DMS79 treated with DMSO at 0.1 percent for 48 hours (cell line): ENCODE measurements around the gene THAP6.
A peak's percentile ranks its signal among the peaks of the same experiment; 100 is the strongest.
"Not testable (repeated sequence)": the region's sequence is repeated elsewhere in the genome, so short reads cannot be mapped to it uniquely, and the experiment has no call there.

Experiments
- DNase-seq: peaks from one replicate; lab custom pipeline; 2025; lab: John Stamatoyannopoulos, UW

Gene THAP6

DNA sequence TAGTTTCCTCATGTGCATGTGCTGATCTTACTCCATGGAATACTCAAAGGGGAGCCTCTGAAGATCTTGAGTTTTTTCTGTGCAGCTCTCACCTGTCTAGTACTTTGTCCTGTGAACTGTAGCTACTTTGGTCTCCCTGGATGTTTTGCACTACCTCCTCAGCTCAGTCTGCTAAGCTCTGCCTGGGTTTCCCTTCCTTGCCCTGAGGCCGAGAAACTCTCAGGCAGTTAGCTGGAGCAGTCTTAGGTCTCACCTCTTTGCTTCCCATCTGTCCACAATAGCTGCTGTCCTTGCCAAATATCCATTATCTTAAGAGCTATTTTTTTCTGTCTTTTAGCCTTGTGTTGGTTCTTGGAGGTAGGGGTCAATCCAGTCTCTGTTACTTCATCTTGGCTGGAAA, 11.6 kb downstream of the THAP6 start:
- DNase-seq = no peak

DNA sequence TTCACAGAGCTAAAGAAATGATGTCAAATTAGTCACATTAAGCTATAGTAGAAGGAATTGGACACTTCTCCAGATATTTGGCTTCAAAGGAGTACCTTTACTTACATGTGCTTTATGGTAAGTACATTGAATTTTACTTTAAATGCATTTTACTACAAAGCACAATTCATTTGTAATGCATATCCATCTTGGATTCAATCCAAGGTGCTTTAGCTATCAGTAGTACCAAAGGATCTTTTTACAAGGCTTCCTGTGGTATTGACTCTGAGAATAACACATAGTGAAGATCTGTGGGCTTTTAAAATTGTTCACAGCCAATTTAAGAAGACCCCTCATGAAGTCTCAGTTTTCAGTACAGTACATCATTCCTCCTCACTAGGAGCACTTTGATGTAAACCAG, 13.2 kb downstream of the THAP6 start:
- DNase-seq = no peak

DNA sequence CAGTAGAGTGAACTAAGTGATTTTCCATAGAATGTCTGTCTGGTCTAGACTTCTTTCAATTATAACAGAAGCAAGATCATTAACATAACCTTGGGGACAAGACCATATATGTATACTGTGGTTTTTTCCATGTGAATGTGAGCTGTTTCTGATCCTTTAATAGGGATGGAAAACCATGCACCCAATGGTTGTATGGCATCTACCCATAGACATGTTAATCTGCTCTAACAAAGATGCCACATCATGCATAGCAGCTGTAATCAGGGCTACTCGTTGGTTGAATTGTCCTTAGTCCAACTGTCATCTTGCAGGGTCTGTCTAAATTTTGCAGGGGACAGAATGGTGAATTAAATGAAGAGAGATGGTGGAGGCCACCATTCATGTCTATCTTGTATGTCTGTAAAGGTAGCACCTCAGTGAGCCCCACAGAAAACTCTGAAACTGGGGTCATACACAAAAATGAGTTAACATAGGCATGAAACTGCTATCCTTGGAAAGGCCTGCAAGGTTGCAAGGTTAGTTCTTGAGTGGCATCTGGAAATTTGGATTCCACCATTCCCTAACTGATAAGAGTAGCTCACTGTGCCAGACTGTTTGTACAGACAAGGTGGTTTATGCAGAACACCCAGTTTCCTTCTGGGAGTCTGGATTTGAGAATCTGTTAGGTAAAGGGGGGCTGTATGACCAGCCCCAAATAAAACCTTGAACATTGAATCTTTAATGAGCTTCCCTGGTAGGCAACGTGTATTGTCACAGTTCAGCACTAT, 16.5 kb downstream of the THAP6 start:
- DNase-seq = no peak

DNA sequence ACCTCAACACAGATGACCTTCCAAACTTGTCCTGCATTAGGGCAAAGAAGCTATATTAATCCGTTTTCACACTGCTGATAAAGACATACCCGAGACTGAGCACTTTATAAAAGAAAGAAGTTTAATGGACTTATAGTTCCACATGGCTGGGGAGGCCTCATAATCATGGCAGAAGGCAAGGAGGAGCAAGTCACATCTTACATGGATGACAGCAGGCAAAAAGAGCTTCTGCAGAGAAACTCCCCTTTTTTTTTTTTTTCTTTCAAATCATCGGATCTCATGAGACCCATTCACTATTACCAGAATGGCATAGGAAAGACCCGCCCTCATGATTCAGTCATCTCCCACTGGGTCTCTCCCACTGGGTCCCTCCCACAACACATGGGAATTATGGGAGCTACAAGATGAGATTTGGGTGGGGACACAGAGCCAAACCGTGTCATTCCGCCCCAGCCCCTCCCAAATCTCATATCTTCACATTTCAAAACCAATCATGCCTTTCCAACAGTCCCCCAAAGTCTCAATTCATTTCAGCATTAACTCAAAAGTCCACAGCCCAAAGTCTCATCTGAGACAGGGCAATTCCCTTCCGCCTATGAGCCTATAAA, 17.4 kb downstream of the THAP6 start:
- not testable (repeated sequence) for DNase-seq

DNA sequence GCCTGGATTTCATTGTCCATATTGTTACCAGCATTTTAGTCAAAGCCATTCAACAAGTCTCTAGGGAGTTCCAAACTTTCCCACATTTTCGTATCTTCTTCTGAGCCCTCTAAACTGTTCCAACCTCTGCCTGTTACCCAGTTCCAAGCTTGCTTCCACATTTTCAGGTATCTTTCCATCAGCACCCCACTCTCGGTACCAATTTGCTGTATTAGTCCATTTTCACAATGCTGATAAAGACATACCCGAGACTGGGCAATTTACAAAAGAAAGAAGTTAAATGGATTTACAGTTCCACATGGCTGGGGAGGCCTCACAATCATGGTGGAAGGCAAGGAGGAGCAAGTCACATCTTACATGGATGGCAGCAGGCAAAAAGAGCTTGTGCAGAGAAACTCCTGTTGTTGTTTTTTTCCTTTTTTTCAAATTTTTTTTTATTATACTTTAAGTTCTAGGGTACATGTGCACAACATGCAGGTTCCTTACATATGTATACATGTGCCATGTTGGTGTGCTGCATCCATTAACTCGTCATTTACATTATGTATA, 19.1 kb downstream of the THAP6 start:
- DNase-seq = not testable (repeated sequence)

DNA sequence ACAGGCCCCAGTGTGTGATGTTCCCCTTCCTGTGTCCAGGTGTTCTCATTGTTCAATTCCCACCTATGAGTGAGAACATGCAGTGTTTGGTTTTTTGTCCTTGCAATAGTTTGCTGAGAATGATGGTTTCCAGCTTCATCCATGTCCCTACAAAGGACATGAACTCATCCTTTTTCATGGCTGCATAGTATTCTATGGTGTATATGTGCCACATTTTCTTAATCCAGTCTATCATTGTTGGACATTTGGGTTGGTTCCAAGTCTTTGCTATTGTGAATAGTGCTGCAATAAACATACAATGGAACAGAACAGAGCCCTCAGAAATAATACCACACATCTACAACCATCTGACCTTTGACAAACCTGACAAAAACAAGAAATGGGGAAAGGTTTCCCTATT, 19.7 kb downstream of the THAP6 start:
- DNase-seq = not testable (repeated sequence)

DNA sequence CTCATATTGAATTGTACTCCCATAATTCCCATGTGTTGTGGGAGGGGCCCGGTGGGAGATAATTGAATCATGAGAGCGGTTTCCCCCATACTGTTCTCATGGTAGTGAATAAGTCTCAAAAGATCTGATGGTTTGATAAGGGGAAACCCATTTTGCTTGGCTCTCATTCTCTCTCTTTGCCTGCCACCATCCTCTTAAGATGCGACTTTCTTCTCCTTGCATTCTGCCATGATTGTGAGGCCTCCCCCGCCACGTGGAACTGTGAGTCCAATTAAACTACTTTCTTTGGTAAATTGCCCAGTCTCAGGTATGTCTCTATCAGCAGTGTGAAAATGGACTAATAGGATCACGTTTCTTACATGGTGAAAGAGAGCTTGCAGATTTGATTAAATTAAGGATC, 23.0 kb downstream of the THAP6 start:
- DNase-seq = not testable (repeated sequence)

DNA sequence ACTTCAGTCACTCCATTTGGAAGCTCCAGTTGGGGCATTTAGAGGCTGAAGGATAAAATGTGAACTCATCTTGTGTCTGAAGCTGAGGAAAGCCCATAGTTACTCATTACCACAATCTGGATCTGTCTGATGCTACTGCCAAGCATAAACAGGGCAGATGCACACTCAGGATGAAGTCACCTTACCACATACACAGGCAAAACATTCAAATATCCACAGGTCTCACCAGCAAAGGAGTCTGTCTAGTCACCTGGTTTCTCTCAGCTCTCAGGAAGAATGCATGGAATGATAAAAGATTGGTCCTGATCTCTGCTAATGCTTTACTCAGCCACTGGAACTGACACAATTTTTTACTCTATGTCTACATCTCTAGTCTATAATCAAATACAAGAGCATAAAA, 28.6 kb downstream of the THAP6 start:
- DNase-seq = no peak

DNA sequence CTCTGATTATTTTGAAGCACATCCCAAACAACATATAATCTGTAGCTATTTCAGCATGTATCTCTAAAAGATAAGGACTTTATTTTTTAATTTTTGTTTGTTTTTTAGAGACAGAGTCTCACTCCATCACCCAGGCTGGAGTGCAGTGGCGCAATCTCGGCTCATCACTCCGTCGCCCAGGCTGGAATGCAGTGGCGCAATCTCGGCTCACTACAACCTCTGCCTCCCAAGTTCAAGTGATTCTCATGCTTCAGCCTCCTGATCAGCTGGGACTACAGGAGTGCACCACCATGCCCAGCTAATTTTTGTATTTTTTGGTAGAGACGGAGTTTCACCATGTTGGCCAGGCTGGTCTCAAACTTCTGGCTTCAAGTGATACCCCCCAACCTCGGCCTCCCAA, 29.9 kb downstream of the THAP6 start:
- not testable (repeated sequence) for DNase-seq

DNA sequence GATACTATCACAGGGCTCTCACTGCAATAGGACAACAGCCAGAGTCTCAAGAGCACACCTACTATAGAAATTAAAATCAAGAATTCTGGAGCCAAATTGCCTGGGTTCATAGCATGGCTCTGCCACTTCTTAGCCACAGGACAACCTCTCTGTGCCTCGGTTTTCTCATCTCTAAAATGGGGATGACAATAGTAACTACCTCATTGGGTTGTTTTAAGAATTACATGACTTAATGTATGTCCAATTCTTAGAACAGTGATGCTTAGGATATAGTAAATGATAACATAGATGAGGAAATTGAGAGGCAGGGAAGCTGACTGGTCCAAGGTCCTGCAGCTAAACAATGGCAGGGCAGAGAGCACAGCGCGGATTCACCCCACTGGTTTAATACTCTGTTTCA, 30.6 kb downstream of the THAP6 start:
- DNase-seq = no peak

DNA sequence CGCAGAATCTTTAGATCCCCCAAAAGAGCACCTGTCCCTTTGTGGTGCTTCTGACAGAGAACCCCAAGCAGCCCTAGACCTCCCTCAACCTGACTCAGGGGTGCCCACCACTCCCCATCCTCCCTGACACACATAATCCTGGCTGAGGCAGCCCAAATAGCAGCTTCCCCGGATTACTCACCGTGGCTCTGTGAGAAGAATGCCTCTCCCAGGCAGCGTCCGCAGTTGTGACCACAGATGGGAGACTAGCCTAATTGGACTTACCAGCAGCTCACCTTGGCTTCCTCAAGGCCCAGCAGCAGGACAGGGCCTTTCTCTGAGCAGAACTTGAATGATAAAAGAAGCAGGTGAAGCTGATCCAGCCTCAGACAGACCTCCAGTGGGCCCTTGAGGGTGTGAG, 31.3 kb downstream of the THAP6 start:
- DNase-seq = no peak

DNA sequence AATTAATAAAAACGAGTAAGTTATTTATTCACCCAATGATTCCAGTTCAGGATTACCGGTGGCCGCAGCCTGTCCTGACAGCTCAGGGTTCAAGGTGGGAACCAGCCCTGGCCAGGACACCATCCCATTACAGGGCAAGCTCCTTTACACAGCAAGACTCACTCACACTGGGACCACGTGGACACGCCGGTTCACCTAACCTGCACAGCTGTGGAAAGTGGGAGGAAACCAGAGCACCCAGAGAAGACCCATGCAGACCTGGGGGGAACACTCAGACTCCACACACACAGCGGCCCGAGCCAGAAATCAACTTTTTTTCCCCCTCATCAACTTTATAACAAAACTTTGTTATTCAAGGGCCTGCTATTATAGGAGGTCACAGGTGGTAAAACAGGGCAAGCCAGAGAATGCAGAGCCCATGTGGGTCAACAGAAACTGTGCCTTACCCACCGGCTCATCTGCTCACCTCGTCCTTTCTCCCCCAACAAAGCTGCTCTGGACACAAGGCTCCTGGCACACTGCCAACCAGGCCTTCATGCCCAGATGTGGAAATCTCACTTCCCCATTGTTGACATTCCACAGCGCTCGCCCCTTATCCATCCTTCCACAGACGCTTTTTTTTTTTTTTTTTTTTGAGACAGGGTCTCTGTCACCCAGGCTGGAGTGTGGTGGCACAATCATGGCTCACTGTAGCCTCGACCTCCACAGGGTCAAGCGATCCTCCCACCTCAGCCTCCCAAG, 33.5 kb downstream of the THAP6 start:
- DNase-seq = no peak

DNA sequence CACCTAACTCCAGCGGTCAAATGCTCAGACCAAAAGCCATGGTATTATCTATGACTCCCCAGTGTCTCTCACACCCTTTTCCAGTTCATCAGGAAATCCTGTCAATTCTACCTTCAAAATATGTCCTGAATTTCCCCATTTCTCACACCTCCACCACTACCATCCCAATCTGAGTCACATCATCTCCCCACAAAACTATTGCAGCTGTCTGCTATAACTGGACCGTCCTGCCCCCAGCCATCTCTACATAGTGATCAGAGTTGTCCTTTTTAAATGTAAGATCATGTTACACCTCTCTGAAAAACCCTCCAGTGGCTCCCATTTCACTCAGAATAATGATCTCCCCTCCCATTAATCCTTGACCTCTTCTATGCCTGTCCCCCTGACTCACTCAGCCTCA, 34.7 kb downstream of the THAP6 start:
- no peak for DNase-seq

DNA sequence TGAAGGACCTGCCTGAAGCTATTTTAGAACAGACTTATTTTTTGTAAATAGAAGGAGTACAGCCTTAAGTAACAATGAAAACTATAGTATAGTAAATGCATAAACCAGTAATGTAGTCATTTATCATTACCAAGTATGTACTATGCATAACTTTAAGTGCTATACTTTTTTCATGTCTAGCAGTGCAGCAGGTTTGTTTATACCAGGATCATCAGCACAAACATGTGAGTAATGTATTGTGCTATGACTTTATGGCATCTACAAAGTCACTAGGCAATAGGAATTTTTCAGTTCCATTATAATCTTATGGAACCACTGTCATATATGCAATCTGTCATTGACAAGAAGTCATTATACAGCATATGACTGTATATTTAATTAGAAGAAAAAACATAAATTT, 38.2 kb downstream of the THAP6 start:
- DNase-seq = no peak

DNA sequence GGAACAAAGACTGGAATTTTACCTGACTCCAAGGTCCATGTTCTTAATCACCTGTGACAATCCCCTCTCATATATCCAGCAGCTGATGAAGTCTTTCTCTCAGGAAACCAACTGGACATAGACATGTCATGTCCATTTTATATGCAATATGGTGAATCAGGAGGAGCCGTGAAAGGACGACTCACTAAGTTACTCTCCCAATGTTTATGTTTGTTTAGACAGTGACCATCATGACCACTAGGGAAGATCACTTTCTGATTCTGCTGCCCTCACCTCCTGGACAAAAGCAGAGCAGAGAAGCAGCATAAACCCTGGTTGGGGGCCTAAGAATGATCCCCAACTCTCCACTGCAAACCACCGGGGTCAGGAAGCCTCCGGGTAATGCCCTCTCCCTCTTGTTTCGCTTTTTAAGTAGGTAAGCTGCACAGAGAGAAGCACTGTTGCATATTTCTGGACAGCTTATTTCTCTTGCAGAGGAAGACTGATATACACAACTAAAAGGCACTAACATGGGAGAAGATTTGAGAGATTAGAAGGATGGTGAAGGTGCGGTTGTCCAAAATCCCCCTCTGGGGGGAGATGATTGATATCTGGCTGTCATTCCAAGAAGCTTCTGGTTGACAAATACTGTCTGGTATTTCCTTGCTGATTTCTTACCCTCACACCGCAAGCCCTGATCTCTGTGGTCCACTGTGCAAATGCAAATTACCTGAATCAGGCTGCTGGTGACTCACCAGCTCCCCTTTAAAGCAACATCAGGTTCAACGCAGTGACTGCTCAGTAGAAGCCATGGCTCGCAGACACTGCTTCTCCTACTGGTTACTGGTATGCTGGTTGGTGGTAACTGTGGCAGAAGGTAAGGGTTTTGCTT, 41.3 kb downstream of the THAP6 start, which contains the start of gene ODAPH:
TSS of gene ODAPH (plus strand) at position 773 of the 871 bp plus-strand sequence. CDS start at position 790, 17 bp downstream.
- DNase-seq = no peak

DNA sequence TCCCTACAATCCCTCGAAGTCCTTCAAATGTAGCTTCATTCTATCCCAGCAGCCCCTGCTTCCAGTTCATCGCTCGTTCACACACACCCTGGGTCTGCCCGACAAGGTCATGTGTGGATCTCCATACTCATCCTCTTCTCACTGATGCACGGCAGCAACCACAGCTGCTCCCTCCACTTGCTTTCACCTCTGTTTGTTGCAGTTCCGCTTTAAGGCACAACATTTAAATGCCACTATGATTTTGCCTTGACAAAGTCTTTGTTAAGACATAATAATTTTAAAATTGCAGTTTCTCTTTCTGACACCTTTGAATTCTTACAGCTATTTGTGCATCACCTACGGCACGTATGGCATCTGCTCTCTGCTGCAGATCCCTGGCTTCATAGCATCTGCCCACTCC, 43.4 kb downstream of the THAP6 start:
- DNase-seq = peak; percentile 35

DNA sequence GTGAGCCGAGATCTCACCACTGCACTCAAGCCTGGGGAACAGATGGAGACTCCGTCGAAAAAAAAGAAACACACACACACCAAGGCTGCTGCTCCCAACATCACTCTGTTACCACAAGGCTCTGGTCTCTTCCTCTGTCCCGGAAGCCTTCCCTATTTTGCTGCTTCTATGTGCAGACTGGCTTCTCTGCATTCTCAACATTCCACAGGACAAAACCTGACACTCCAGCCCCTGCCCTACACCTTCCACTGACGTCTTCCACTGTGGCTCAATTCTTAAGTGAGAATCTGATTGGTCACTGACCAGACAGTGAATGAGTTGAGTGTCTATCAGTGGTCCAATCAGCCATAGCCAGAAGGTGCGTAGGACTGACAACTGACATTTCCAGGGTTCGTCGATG, 47.5 kb downstream of the THAP6 start:
- no peak for DNase-seq

DNA sequence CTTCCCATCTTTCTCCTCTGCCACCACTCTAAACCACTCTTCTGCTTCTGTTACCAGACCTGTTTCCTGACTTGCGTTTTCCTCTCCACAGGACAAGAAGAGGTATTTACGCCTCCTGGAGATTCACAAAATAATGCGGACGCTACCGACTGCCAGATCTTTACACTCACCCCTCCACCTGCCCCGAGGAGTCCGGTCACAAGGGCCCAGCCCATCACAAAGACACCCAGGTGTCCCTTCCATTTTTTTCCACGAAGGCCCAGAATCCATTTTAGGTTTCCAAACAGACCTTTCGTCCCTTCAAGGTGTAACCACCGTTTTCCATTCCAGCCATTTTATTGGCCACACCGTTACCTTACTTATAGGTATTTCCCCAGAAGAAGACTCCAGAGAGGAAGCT, 49.8 kb downstream of the THAP6 start:
- no peak for DNase-seq

DNA sequence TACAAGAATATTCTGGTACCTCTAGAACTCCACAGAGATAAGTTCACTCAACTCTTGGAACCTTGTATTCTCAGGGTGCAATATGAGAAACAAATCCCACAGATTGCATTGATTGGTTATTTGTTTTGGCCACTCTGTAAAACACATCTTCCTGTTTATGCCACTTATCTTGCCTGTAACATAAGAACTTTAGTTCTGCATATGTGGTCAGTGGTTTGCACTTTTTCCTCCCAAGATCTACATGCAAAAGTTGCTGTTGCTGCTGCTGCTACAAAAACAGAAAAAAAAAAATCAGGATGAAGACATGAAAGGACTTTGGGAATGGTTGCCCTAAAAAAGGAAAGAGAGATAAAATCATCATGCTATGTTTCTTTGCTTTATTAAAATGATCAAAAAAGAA, 51.2 kb downstream of the THAP6 start:
- no peak for DNase-seq

DNA sequence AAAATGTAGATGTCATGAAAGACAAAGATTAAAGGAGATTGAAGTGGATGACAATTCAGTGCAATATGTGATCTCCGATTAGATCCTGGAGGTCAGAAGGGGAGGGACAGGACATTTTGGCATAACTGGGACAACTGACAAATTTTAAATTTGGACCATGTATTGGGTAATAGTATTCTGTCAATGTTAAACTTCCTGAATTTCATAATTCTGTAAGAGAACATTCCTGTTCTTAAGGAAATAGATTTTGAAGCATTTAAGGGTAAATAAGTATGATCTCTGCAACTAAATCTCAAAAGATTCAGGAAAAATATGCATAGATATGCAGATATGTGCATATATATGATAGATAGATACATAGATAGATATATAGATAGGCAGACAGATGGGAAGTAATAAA, 52.6 kb downstream of the THAP6 start:
- no peak for DNase-seq

DNA sequence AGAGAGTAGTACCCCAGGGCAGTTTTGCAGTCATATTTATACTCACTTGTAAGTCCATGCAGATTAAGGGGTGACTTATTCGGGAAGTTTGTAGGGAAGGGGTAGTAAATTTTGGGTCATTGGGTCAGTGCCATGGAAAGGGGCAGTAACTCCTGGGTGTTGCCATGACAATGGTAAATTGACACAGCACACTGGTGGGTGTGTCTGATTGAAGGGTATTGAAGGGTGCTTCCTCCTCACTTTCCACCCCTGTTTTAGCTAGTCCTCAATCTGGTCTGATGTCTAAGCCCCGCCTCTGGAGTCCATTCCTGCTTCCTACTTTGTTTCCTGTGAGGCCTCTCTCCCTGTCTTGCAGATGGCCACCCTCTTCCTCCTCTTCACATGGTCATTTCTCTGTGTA, 53.5 kb downstream of the THAP6 start:
- no peak for DNase-seq
